Measurements from ENCODE around the gene TBX21.

TBX21 gene

GRCh38 chr17:47704116-47704515 is 28.9 kb upstream of the TBX21 start:
- H3K4me3 ChIP-seq (ENCODE audit: low read depth, low read length), result no peak overlapping the region
- TF ChIP-seq CTCF (IDR thresholded peaks at IDR 0.05; ENCODE audit: low read depth, low read length, missing control alignments), result no peak
- DNase-seq (ENCODE audit: low read depth), result no peak

GRCh38 chr17:47704736-47705135 is 28.3 kb upstream of the TBX21 start:
- no peak for DNase-seq (ENCODE audit: low read depth)
- H3K4me3 ChIP-seq (ENCODE audit: low read depth, low read length), result no peak overlapping the region
- no peak for TF ChIP-seq CTCF (IDR thresholded peaks at IDR 0.05; ENCODE audit: low read depth, low read length, missing control alignments)

GRCh38 chr17:47705536-47706530 is 27.2 kb upstream of the TBX21 start:
- no peak overlapping the region for H3K4me3 ChIP-seq (ENCODE audit: low read depth, low read length)
- TF ChIP-seq CTCF (IDR thresholded peaks at IDR 0.05; ENCODE audit: low read depth, low read length, missing control alignments), result no peak
- DNase-seq (ENCODE audit: low read depth), result no peak

GRCh38 chr17:47707056-47707804 is 25.8 kb upstream of the TBX21 start:
- TF ChIP-seq CTCF (IDR thresholded peaks at IDR 0.05; ENCODE audit: low read depth, low read length, missing control alignments), result no peak
- no peak for DNase-seq (ENCODE audit: low read depth)
- no peak overlapping the region for H3K4me3 ChIP-seq (ENCODE audit: low read depth, low read length)

GRCh38 chr17:47707884-47708283 is 25.2 kb upstream of the TBX21 start:
- DNase-seq (ENCODE audit: low read depth), result no peak
- TF ChIP-seq CTCF (IDR thresholded peaks at IDR 0.05; ENCODE audit: low read depth, low read length, missing control alignments), result no peak
- H3K4me3 ChIP-seq (ENCODE audit: low read depth, low read length), result no peak overlapping the region

- DNase-seq (ENCODE audit: low read depth), result no peak
- H3K4me3 ChIP-seq (ENCODE audit: low read depth, low read length), result no peak overlapping the region
Observed at GRCh38 chr17:47708312-47708863, 24.6 kb upstream of the TBX21 start.

More at GRCh38 chr17:47708312-47708863, 24.6 kb upstream of the TBX21 start:
- no peak for TF ChIP-seq CTCF (IDR thresholded peaks at IDR 0.05; ENCODE audit: low read depth, low read length, missing control alignments)

Data from GM12864 (cell line).